ENCODE measurements around the gene SOWAHC. TPM values are rescaled to one million over a fixed set of nuclear protein-coding genes. Genes with fewer than 3 reads are reported as not detected.
"Not testable (repeated sequence)": the region's sequence is repeated elsewhere in the genome, so short reads cannot be mapped to it uniquely, and the experiment has no call there.

SOWAHC gene, protein sequence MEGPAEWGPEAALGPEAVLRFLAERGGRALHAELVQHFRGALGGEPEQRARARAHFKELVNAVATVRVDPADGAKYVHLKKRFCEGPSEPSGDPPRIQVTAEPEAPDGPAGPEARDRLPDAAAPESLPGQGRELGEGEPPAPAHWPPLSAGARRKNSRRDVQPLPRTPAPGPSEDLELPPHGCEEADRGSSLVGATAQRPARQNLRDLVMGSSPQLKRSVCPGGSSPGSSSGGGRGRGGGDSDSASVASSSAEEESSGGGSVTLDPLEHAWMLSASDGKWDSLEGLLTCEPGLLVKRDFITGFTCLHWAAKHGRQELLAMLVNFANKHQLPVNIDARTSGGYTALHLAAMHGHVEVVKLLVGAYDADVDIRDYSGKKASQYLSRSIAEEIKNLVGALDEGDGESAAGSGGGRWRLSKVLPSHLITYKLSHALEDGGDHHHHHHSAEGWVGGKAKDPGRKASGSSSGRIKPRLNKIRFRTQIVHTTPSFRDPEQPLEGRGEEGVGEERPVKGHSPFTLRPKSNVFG
- 1.1 TPM for polyA plus RNA-seq (2012; ENCODE audit: insufficient read depth, insufficient read length, low read depth)

DNA sequence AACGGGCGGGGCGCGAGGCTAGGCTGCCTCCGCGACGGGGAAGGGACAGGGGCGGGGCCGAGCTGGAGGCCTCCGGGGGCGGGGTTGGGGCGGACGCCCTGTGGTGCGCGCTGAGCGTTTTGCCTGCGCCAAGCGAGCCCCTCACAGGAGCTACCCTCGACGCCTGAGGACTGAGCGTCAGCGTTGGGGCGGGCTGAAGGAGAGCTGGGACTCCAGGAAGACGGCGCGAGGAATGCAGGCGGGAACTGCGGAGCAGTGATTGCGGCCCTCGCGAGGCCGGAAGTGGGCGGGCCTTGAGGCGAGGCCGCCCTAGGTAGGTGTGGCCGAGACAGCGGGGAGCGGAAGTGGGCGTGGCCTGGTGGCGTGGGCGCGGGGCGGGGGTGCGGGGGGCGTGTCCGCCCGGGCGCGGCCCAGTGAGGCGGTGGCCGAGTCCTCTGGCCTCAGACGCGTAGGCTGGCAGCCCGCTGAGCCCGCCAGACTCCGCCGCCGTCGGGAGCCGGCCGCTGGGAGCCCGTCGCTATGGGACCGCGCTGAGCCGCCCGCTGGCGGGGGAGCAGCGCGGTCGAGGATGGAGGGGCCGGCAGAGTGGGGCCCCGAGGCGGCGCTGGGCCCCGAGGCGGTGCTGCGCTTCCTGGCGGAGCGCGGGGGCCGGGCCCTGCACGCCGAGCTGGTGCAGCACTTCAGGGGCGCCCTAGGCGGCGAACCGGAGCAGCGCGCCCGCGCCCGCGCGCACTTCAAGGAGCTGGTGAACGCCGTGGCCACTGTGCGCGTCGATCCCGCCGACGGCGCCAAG, at the start of gene SOWAHC, which contains the start of gene SEPTIN10:
SOWAHC (plus strand) TSS at position 443 of the 793 bp plus-strand sequence; CDS start at position 569, 126 bp downstream.
SEPTIN10 (minus strand) TSS at position 45 of the 793 bp plus-strand sequence. CDS start 139 bp downstream, outside the sequence.
- H3K4me1 ChIP-seq: no peaks in the 10 kb centered on the region
- peaks cover 10% of the 10 kb centered on the region for H3K27me3 ChIP-seq
- H3K4me3 ChIP-seq (ENCODE audit: low read depth, low read length): peak within 1 kb of the TSS; percentile 43
- H3K9me3 ChIP-seq: no peaks in the 10 kb centered on the region
- DNase-seq: peak; percentile 85
- no peaks in the 10 kb centered on the region for H3K36me3 ChIP-seq
- TF ChIP-seq, protein P1, sequence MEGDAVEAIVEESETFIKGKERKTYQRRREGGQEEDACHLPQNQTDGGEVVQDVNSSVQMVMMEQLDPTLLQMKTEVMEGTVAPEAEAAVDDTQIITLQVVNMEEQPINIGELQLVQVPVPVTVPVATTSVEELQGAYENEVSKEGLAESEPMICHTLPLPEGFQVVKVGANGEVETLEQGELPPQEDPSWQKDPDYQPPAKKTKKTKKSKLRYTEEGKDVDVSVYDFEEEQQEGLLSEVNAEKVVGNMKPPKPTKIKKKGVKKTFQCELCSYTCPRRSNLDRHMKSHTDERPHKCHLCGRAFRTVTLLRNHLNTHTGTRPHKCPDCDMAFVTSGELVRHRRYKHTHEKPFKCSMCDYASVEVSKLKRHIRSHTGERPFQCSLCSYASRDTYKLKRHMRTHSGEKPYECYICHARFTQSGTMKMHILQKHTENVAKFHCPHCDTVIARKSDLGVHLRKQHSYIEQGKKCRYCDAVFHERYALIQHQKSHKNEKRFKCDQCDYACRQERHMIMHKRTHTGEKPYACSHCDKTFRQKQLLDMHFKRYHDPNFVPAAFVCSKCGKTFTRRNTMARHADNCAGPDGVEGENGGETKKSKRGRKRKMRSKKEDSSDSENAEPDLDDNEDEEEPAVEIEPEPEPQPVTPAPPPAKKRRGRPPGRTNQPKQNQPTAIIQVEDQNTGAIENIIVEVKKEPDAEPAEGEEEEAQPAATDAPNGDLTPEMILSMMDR (IDR thresholded peaks at IDR 0.05; ENCODE audit: low read depth, low read length): no peak

DNA sequence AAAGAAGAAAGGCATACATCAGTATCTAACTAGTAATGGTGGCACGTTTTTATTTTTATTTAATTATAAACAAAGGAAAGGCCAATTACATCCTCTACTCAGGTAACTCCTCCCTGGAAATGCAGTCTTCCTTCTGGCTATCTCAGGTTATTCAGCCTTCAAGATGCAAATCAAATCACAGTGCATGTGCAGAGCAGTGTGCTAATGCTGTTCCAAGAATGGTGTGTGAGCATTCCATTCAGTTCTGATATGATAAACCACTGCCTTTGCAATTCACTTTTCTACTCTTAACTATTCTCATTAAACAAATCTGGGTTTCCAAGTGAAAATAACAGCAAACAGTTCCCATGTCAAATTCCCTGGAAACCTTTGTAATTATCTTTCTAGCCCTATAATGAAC, 38.8 kb upstream of the SOWAHC start:
- Histone ChIP-seq H3K4me3 (ENCODE audit: low read depth, low read length) (no peak overlapping the region), H3K36me3 (no peaks in the 10 kb centered on the region), H3K9me3 (no peaks in the 10 kb centered on the region), H3K4me1 (no peaks in the 10 kb centered on the region), H3K27me3 (no peaks in the 10 kb centered on the region)
- TF ChIP-seq, protein P1 (IDR thresholded peaks at IDR 0.05; ENCODE audit: low read depth, low read length): no peak
- DNase-seq: no peak

DNA sequence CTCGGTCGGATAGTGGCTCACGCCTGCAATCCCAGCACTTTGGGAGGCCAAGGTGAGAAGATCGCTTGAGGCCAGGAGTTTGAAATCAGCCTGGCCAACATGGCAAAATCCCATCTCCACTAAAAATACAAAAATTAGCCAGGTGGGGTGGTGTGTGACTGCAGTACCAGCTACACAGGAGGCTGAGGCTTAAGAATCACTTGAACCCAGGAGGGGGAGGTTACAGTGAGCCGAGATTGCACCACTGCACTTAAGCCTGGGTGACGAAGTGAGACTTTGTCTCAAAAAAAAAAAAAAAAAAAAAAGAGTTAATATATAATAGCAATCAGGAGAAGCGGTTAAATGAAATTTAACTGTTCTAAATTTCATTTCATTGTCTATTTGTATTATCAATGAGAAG, 36.5 kb upstream of the SOWAHC start:
- DNase-seq; H3K27me3 ChIP-seq; H3K4me3 ChIP-seq (ENCODE audit: low read depth, low read length); H3K36me3 ChIP-seq; H3K4me1 ChIP-seq; H3K9me3 ChIP-seq: not testable (repeated sequence)

DNA sequence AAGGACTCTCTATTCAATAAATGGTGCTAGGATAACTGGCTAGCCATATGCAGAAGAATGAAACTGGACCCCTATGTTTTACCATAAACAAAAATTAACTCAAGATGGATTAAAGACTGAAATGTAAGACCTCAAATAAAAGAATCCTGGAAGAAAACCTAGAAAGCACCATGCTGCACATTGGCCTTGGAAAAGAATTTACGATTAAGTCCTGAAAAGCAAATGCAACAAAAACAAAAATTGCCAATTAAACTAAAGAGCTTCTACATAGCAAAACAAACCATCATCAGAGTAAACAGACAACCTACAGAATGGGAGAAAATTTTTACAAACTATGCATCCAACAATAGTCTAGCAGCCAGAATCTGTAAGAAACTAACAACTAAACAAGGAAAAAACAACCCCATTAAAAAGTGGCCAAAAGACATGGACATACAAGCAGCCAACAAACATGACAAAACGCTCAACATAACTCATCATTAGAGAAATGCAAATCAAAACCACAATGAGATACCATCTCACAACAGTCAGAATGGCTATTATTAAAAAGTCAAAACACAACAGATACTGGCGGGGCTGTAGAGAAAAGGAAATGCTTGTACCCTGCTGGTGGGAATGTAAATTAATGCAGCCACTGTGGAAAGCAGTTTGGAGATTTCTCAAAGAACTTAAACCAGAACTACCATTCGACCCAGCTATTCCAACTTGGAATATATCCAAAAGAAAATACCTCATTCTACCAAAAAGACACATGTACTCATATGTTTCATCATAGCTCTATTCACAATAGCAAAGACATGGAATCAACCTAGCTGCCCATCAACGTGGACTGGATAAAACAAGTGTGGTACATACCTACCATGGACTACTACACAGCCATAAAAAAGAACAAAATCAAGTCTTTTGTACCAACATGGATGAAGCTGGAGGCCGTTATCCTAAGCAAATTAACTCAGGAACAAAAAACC, 31.0 kb upstream of the SOWAHC start:
- Histone ChIP-seq H3K4me1 (no peaks in the 10 kb centered on the region), H3K4me3 (ENCODE audit: low read depth, low read length) (no peak overlapping the region), H3K9me3 (no peaks in the 10 kb centered on the region), H3K27me3 (no peaks in the 10 kb centered on the region), H3K36me3 (no peaks in the 10 kb centered on the region)
- no peak for DNase-seq
- TF ChIP-seq, protein P1 (IDR thresholded peaks at IDR 0.05; ENCODE audit: low read depth, low read length): no peak

- H3K27me3 ChIP-seq: no peaks in the 10 kb centered on the region
- H3K4me1 ChIP-seq: no peaks in the 10 kb centered on the region
- TF ChIP-seq, protein P1 (IDR thresholded peaks at IDR 0.05; ENCODE audit: low read depth, low read length): no peak
- DNase-seq: no peak
- no peaks in the 10 kb centered on the region for H3K9me3 ChIP-seq
- no peak overlapping the region for H3K4me3 ChIP-seq (ENCODE audit: low read depth, low read length)
- H3K36me3 ChIP-seq: no peaks in the 10 kb centered on the region
These were observed 27.5 kb upstream of the SOWAHC start for GRCh38 chr2:109586687-109587086.

Data from BE2C (cell line).